Measurements from ENCODE around the gene PCDH1.
"Not testable (repeated sequence)": the region's sequence is repeated elsewhere in the genome, so short reads cannot be mapped to it uniquely, and the experiment has no call there.

The PCDH1 gene

DNA sequence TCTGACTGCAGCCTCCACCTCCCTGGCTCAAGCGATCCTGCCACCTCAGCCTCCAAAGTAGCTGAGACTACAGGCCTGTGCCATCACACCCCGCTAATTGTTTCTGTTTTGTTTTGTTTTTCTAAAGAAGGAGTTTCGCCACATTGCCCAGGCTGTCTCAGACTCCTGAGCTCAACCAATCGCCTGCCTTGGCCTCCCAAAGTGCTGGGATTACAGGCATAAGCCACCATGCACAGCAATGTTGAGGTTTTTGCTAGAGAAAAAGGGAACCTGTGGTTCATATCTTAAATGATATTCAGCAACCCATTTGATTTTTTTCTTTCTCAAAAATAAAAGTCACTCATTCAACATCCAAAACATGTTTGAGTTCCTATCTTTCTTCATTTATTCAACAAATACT, 25.1 kb upstream of the PCDH1 start:
- Histone ChIP-seq H3K4me1 (peaks cover 21% of the 10 kb centered on the region), H3K27me3 (no peaks in the 10 kb centered on the region), H3K4me3 (ENCODE audit: low read depth, low read length) (no peak overlapping the region), H3K36me3 (no peaks in the 10 kb centered on the region), H3K9me3 (no peaks in the 10 kb centered on the region)
- TF ChIP-seq, protein P1, sequence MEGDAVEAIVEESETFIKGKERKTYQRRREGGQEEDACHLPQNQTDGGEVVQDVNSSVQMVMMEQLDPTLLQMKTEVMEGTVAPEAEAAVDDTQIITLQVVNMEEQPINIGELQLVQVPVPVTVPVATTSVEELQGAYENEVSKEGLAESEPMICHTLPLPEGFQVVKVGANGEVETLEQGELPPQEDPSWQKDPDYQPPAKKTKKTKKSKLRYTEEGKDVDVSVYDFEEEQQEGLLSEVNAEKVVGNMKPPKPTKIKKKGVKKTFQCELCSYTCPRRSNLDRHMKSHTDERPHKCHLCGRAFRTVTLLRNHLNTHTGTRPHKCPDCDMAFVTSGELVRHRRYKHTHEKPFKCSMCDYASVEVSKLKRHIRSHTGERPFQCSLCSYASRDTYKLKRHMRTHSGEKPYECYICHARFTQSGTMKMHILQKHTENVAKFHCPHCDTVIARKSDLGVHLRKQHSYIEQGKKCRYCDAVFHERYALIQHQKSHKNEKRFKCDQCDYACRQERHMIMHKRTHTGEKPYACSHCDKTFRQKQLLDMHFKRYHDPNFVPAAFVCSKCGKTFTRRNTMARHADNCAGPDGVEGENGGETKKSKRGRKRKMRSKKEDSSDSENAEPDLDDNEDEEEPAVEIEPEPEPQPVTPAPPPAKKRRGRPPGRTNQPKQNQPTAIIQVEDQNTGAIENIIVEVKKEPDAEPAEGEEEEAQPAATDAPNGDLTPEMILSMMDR (IDR thresholded peaks at IDR 0.05; ENCODE audit: low read depth, low read length) = no peak
- no peak for DNase-seq

DNA sequence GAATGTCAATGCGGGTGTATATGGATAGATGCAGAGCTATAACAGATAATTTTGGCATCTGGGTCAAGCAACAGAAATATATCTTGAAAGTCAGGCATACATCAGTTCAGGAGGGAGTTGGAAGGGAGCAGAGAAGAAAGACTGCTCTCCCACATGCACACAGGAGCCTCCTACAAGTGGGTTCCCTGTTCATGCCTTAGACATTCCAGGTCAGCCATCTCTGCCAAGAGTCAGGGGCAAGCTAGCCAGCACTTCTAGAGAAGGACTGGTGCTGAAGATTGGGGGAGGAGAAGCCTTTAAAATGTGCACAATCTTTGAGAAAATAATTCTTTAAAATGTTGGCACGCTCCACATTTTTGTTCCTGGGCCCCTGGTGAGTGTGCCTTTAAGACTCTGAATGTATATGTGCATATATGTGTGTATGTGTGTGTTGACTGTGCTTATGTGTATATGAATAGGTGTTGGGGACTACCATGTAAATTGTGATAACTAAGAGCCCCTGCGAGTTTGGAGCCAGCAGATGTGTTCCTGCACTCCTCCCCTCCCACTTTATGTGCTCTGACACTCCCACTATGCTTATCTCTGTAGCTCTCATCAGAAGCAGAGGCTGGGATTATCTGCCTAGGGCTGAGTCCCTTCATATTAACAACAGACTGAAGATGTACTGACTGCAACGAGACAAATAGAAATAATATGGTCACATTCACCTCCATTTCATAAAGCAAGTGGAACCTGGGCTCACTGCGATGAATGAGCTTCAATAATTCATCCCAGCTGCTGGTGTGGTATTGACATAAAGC, 24.0 kb upstream of the PCDH1 start:
- no peaks in the 10 kb centered on the region for H3K27me3 ChIP-seq
- H3K4me3 ChIP-seq (ENCODE audit: low read depth, low read length) = no peak overlapping the region
- no peaks in the 10 kb centered on the region for H3K9me3 ChIP-seq
- TF ChIP-seq, protein P1 (IDR thresholded peaks at IDR 0.05; ENCODE audit: low read depth, low read length) = no peak
- DNase-seq = peak; percentile 46
- no peaks in the 10 kb centered on the region for H3K36me3 ChIP-seq
- H3K4me1 ChIP-seq = peaks cover 21% of the 10 kb centered on the region

DNA sequence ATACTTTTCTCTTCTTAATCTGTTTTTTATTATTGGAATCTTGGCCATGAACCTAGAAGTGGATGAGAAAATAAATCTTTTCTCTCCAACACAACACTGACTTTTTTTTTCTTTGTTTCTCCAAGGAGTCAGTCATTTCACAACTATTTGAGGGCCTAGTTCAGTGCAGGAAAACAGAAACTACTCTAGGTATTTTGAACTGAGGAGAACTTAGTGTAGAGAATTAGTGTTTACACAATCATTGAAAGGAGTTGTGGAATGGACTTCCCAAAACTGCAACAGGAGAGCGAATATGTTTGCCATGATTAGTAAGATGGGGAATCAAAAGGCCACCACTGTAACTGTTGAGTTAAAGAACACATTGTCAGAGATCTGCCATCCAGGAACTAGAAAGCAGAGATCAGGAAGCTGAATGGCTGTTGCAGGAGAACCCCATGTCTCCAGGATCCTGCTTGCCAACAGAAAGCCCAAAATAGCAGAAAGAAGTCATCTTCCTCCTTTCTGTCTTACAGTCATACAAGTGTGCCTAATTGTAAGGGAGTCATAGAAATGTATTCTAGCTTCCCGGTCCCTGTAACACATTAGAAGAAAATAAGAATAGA, 20.3 kb upstream of the PCDH1 start:
- H3K9me3 ChIP-seq = no peaks in the 10 kb centered on the region
- TF ChIP-seq, protein P1 (IDR thresholded peaks at IDR 0.05; ENCODE audit: low read depth, low read length) = no peak
- H3K36me3 ChIP-seq = no peaks in the 10 kb centered on the region
- no peaks in the 10 kb centered on the region for H3K27me3 ChIP-seq
- H3K4me1 ChIP-seq = peaks cover 21% of the 10 kb centered on the region
- no peak for DNase-seq
- no peak overlapping the region for H3K4me3 ChIP-seq (ENCODE audit: low read depth, low read length)

DNA sequence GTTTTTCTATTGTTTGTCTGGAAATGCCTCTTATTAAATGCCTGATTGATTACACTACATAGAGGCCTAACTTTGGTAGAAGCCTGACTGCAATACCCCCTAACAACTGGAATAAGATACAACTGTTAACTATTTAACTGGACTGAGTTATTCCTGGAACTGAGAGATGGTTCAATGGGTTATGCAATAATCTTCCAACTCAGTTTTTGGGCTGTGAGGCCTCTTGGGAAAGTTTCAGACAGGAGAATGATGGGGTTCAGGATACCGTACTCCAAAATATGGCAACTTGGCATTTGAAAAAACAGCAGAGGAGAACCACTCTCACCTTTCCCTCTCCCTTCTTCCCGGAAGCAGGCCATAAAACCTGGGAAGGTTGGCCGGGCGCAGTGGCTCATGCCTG, 19.2 kb upstream of the PCDH1 start:
- H3K9me3 ChIP-seq = no peaks in the 10 kb centered on the region
- TF ChIP-seq, protein P1 (IDR thresholded peaks at IDR 0.05; ENCODE audit: low read depth, low read length) = no peak
- no peak overlapping the region for H3K4me3 ChIP-seq (ENCODE audit: low read depth, low read length)
- H3K27me3 ChIP-seq = no peaks in the 10 kb centered on the region
- H3K36me3 ChIP-seq = no peaks in the 10 kb centered on the region
- DNase-seq = no peak
- peaks cover 13% of the 10 kb centered on the region for H3K4me1 ChIP-seq

DNA sequence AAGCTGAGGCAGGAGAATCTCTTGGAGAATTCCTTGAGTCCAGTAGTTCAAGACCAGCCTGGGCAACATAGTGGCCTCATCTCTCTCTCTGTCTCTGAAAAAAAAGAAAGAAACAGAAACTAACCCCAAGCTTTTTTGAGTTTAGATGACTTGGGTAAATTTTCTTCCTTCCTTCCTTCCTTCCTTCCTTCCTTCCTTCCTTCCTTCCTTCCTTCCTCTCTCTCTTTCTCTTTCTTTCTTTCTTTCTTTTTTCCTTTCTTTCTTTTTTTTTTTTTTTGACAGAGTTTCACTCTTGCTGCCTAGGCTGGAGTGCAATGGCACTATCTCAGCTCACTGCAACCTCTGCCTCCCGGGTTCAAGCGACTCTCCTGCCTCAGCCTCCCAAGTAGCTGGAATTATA, 12.2 kb upstream of the PCDH1 start:
- not testable (repeated sequence) for H3K9me3 ChIP-seq; DNase-seq; H3K36me3 ChIP-seq; H3K4me3 ChIP-seq (ENCODE audit: low read depth, low read length); H3K27me3 ChIP-seq; H3K4me1 ChIP-seq

DNA sequence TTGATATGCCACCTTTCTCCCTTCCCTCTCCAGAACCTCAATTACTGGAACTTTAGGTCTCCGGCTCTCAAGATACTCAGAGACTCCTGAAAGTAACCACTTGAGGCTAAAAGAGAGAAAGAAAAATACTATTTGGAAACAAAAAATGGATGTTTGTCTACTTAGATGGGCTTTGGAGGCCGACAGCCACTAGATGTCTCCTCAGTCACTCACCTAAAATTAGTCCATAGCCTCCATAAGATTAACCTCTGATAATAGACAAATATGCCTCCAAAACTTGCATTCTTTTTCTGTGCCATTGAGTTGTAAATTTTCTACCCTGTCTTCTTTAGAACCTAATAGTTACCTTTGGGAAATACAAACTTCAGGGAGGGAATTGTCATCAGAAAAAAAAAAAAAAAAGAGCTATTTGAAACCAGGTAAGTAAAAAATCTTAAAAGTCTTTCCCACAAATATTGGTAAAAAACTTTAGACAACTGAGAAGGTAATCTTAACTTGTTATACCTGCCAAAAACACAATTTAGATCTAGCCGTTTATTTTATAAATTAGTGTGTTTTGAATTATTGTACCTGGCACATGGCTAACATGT, 11.2 kb upstream of the PCDH1 start:
- H3K4me1 ChIP-seq = peaks cover 3% of the 10 kb centered on the region; the same call in 1 of the 2 replicates
- DNase-seq = no peak
- TF ChIP-seq, protein P1 (IDR thresholded peaks at IDR 0.05; ENCODE audit: low read depth, low read length) = peak; percentile 47
- H3K4me3 ChIP-seq (ENCODE audit: low read depth, low read length) = no peak overlapping the region
- peaks cover 4% of the 10 kb centered on the region for H3K36me3 ChIP-seq
- no peaks in the 10 kb centered on the region for H3K9me3 ChIP-seq
- H3K27me3 ChIP-seq = no peaks in the 10 kb centered on the region
